ENCODE results near the gene DDX23.

DDX23 gene

GRCh38 chr12:48796976-48797375 is 55.0 kb downstream of the DDX23 start:
- DNase-seq (ENCODE audit: low read depth in 3 of 3), result no peak

- DNase-seq (ENCODE audit: low read depth in 3 of 3), result peak in 2 of 3 experiments; percentile 29 to 51
Measured at GRCh38 chr12:48795550-48796455, 56.2 kb downstream of the DDX23 start.

- DNase-seq (ENCODE audit: low read depth in 3 of 3), result no peak
Measured at GRCh38 chr12:48794870-48795269, 57.1 kb downstream of the DDX23 start.

GRCh38 chr12:48793696-48794095 is 58.3 kb downstream of the DDX23 start:
- DNase-seq (ENCODE audit: low read depth in 3 of 3), result no peak

- DNase-seq (ENCODE audit: low read depth in 3 of 3), result no peak
Measured at GRCh38 chr12:48789858-48790326, 62.1 kb downstream of the DDX23 start.

- no peak for DNase-seq (ENCODE audit: low read depth in 3 of 3)
Measured at GRCh38 chr12:48788854-48789775, 62.8 kb downstream of the DDX23 start, which contains the start of gene ADCY6. Gene ADCY6, minus strand, starts transcription at chr12:48789089. Its CDS starts 5,655 bp downstream, at chr12:48783434.

- DNase-seq (ENCODE audit: low read depth in 3 of 3), result no peak
Measured at GRCh38 chr12:48788524-48788853, 63.5 kb downstream of the DDX23 start.

GRCh38 chr12:48787791-48788523 is 64.0 kb downstream of the DDX23 start:
- DNase-seq (ENCODE audit: low read depth in 3 of 3), result no peak

GRCh38 chr12:48786591-48787544 is 65.1 kb downstream of the DDX23 start:
- DNase-seq (ENCODE audit: low read depth in 3 of 3), result no peak

GRCh38 chr12:48783432-48783831 is 68.5 kb downstream of the DDX23 start:
- DNase-seq (ENCODE audit: low read depth in 3 of 3), result no peak

GRCh38 chr12:48782457-48783395 is 69.2 kb downstream of the DDX23 start:
- no peak for DNase-seq (ENCODE audit: low read depth in 3 of 3)

GRCh38 chr12:48781750-48782456 is 70.1 kb downstream of the DDX23 start:
- no peak for DNase-seq (ENCODE audit: low read depth in 3 of 3)

- DNase-seq (ENCODE audit: low read depth in 3 of 3), result no peak
Measured at GRCh38 chr12:48780381-48781025, 71.5 kb downstream of the DDX23 start.

GRCh38 chr12:48779869-48780268 is 72.1 kb downstream of the DDX23 start:
- DNase-seq (ENCODE audit: low read depth in 3 of 3), result no peak

Measured in stimulated activated CD4-positive, alpha-beta T cell treated with anti-CD3 and anti-CD28 coated beads, TNF-alpha, amount 100 ng/mL, for 24 hours (primary cell).